BE2C (cell line): ENCODE data around the gene ODF2L.

ENCODE experiments used
- DNase-seq: peaks from one replicate; pipeline ENCODE4 v3.0.0-alpha.2; 2020
- H3K27me3 ChIP-seq: fragments of 250-450 bp; sonication (Bioruptor Pico); 2 replicates; pipeline ENCODE4 v1.5.1; 2020; ENCODE audit warnings: mild to moderate bottlenecking
- H3K36me3 ChIP-seq: fragments of 250-450 bp; sonication (Bioruptor Pico); 2 replicates; pipeline ENCODE4 v1.5.1; 2020; ENCODE audit warnings: mild to moderate bottlenecking
- H3K4me1 ChIP-seq: fragments of 250-450 bp; sonication (Bioruptor Pico); 2 replicates; pipeline ENCODE4 v1.5.1; 2020
- H3K4me3 ChIP-seq: 2 replicates; pipeline ENCODE4 v1.5.1; 2011; ENCODE audit warnings: low read depth, low read length
- H3K9me3 ChIP-seq: fragments of 250-450 bp; sonication (Bioruptor Pico); 2 replicates; pipeline ENCODE4 v1.5.1; 2020
- CTCF ChIP-seq: IDR thresholded peaks from 2 replicates; pipeline ENCODE4 v1.5.1; 2012; ENCODE audit warnings: mild to moderate bottlenecking, low read depth, low read length

Gene ODF2L

GRCh38 chr1:86345042-86345441 lies 51.1 kb downstream of the ODF2L start:
- no peaks in the 10 kb centered on the region for H3K27me3 ChIP-seq
- no peak overlapping the region for H3K4me3 ChIP-seq
- no peaks in the 10 kb centered on the region for H3K36me3 ChIP-seq
- H3K4me1 ChIP-seq = no peaks in the 10 kb centered on the region
- no peak for TF ChIP-seq CTCF
- DNase-seq = no peak
- no peaks in the 10 kb centered on the region for H3K9me3 ChIP-seq

GRCh38 chr1:86339906-86340305 lies 56.2 kb downstream of the ODF2L start:
- Histone ChIP-seq H3K4me1 (no peaks in the 10 kb centered on the region), H3K4me3 (no peak overlapping the region), H3K9me3 (no peaks in the 10 kb centered on the region), H3K27me3 (no peaks in the 10 kb centered on the region), H3K36me3 (no peaks in the 10 kb centered on the region)
- no peak for TF ChIP-seq CTCF
- DNase-seq = no peak

GRCh38 chr1:86339014-86339812 lies 56.9 kb downstream of the ODF2L start:
- H3K9me3 ChIP-seq = no peaks in the 10 kb centered on the region
- TF ChIP-seq CTCF = no peak
- H3K4me1 ChIP-seq = no peaks in the 10 kb centered on the region
- H3K27me3 ChIP-seq = no peaks in the 10 kb centered on the region
- no peaks in the 10 kb centered on the region for H3K36me3 ChIP-seq
- DNase-seq = no peak
- H3K4me3 ChIP-seq = no peak overlapping the region

- Histone ChIP-seq H3K4me1 (no peaks in the 10 kb centered on the region), H3K9me3 (no peaks in the 10 kb centered on the region), H3K27me3 (no peaks in the 10 kb centered on the region), H3K4me3 (no peak overlapping the region), H3K36me3 (no peaks in the 10 kb centered on the region)
- no peak for DNase-seq
- TF ChIP-seq CTCF = no peak
Measured at GRCh38 chr1:86335916-86336315, 60.2 kb downstream of the ODF2L start.

GRCh38 chr1:86325264-86325663 lies 70.9 kb downstream of the ODF2L start:
- Histone ChIP-seq H3K36me3 (no peaks in the 10 kb centered on the region), H3K4me3 (no peak overlapping the region), H3K9me3 (no peaks in the 10 kb centered on the region), H3K27me3 (no peaks in the 10 kb centered on the region), H3K4me1 (no peaks in the 10 kb centered on the region)
- no peak for TF ChIP-seq CTCF
- no peak for DNase-seq

- H3K27me3 ChIP-seq = no peaks in the 10 kb centered on the region
- DNase-seq = no peak
Measured at GRCh38 chr1:86324130-86324822, 71.8 kb downstream of the ODF2L start.

More at GRCh38 chr1:86324130-86324822, 71.8 kb downstream of the ODF2L start:
- TF ChIP-seq CTCF = no peak
- no peaks in the 10 kb centered on the region for H3K4me1 ChIP-seq
- no peaks in the 10 kb centered on the region for H3K36me3 ChIP-seq
- H3K4me3 ChIP-seq = no peak overlapping the region
- no peaks in the 10 kb centered on the region for H3K9me3 ChIP-seq
